ENCODE data around the gene FOXP1. TPM values are rescaled to one million over a fixed set of nuclear protein-coding genes. Genes with fewer than 3 reads are reported as not detected.
A peak's percentile ranks its signal among the peaks of the same experiment; 100 is the strongest.

The FOXP1 gene
- total RNA-seq, 4 donors from 2014 or later = 86.4 to 107 (median 93.8) TPM

DNA sequence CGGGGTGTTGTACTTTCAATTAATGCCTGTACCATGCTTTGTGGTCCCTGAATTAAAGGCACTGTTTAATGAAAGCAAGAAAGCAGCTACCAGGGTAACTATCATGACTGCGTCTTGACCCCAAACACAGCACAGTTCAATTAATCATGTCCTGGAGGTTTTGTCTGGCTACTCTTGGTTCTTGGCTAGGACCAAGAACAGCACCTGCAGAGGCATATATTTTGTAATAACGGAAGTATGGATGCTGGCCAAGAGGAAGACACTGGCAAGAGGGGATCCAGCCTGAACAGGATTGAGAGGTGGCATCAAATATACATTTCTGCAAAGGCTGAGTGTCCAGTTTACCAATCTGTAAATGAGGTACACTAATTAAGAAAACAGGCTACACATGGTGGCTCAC, 119.9 kb downstream of the FOXP1 start:
- WGBS, 2 donors = 86 to 87% methylated on average over 3 of the region's 3 CpGs
- Histone ChIP-seq H3K36me3 (no peaks in the 10 kb centered on the region), H3K4me1 (peaks cover 0 to 7% (median 0%) of the 10 kb centered on the region in 4 donors), H3K27me3 (no peaks in the 10 kb centered on the region), H3K27ac (no peak overlapping the region), H3K4me3 (no peak overlapping the region), H3K9me3 (no peaks in the 10 kb centered on the region)
- no peak for DNase-seq (ENCODE audit: low spot score in 2 of 2)
- TF ChIP-seq POLR2A (IDR thresholded peaks at IDR 0.05) = no peak
- TF ChIP-seq, protein P1, sequence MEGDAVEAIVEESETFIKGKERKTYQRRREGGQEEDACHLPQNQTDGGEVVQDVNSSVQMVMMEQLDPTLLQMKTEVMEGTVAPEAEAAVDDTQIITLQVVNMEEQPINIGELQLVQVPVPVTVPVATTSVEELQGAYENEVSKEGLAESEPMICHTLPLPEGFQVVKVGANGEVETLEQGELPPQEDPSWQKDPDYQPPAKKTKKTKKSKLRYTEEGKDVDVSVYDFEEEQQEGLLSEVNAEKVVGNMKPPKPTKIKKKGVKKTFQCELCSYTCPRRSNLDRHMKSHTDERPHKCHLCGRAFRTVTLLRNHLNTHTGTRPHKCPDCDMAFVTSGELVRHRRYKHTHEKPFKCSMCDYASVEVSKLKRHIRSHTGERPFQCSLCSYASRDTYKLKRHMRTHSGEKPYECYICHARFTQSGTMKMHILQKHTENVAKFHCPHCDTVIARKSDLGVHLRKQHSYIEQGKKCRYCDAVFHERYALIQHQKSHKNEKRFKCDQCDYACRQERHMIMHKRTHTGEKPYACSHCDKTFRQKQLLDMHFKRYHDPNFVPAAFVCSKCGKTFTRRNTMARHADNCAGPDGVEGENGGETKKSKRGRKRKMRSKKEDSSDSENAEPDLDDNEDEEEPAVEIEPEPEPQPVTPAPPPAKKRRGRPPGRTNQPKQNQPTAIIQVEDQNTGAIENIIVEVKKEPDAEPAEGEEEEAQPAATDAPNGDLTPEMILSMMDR (IDR thresholded peaks at IDR 0.05) = no peak
- TF ChIP-seq EP300 (IDR thresholded peaks at IDR 0.05) = no peak

DNA sequence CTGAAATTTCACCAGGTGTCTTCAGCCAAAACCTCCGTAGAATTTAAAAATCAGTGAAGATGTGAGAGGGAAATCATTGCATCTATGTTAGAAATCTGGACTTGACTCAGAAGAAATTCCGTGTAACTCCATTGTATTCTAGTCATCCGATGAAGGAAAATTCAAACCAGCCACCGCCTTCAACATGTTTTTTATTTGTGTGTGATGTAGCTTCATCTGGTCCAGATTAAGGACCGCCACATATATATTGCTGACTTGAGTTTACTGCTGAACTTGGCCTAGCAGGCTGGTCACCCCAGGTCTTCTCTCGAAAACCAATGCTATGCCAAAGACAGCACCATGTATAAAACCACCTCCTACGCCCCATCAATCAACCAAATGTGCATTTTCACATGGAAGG, 120.9 kb downstream of the FOXP1 start:
- TF ChIP-seq, protein P1 (IDR thresholded peaks at IDR 0.05) = no peak
- TF ChIP-seq EP300 (IDR thresholded peaks at IDR 0.05) (no peak), POLR2A (IDR thresholded peaks at IDR 0.05) (no peak)
- Histone ChIP-seq H3K4me3 (no peak overlapping the region), H3K36me3 (no peaks in the 10 kb centered on the region), H3K27me3 (no peaks in the 10 kb centered on the region), H3K27ac (no peak overlapping the region), H3K9me3 (no peaks in the 10 kb centered on the region), H3K4me1 (peaks cover 0 to 7% (median 0%) of the 10 kb centered on the region in 4 donors)
- WGBS, 2 donors = 93% methylated on average over 7 of the region's 7 CpGs
- no peak for DNase-seq (ENCODE audit: low spot score in 2 of 2)

DNA sequence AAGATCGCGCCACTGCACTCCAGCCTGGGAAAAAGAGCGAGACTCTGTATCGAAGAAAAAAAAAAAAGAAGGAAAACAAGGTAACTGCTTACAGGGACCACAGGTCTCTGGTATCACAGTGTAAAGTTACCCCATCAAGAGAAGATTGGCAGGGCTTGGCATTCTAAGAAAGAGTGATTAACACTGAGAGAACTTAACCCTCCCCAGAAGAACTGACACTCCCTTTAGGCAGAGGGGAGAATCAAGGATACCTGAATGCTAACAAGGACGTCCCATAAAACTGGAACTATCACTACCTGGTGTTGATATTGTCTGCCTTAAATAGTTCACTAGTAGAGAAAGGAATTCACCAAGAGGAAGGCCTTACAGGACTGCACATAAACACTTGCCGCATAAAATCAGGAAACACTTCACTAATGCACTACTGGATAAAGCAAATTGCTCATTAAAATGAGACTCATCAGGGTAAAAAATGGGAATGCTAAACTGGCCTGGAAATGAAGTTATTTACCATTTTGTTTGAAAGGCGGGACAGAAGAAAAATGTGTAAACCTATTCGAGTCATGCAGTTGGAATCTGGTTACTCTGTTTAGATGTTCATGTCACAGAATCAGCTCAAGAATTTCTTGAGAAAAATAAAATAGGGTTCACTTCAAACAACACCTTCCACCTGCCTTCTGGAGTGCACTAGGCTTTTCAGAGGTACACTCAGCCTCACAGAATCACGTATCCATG, 121.6 kb downstream of the FOXP1 start:
- WGBS, 2 donors = 93 to 94% methylated on average over 9 of the region's 9 CpGs
- Histone ChIP-seq H3K27ac (peak overlapping the region in 1 of 4 donors; percentile 0), H3K4me1 (peaks cover 0 to 8% (median 0%) of the 10 kb centered on the region in 4 donors)

DNA sequence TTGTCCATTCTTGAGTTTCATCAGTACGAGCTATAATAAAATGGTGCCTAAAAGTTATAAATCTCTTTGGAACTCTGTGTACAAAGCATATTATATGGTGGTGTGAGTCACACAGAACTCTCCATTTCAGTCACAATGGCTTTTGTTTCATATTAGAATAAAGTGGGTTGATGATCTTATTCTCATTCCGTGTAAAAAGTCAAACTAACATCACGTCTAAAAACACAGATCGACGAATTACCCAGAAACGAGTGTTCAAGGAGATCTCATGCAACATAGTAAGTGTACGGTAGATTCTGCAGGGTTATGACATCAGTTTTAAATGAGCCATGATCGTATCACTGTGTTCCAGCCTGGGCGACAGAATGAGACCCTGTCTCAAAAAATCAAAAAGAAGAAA, 122.4 kb downstream of the FOXP1 start:
- 66 to 70% methylated on average over 9 of the region's 9 CpGs for WGBS, 2 donors

More for the DNA sequence above, 121.6 kb downstream of the FOXP1 start:
- Histone ChIP-seq H3K27me3 (no peaks in the 10 kb centered on the region), H3K9me3 (no peaks in the 10 kb centered on the region), H3K36me3 (no peaks in the 10 kb centered on the region), H3K4me3 (no peak overlapping the region)
- TF ChIP-seq, protein P1 (IDR thresholded peaks at IDR 0.05) = no peak
- TF ChIP-seq POLR2A (IDR thresholded peaks at IDR 0.05) (no peak), EP300 (IDR thresholded peaks at IDR 0.05) (no peak)
- DNase-seq (ENCODE audit: low spot score in 2 of 2) = no peak

DNA sequence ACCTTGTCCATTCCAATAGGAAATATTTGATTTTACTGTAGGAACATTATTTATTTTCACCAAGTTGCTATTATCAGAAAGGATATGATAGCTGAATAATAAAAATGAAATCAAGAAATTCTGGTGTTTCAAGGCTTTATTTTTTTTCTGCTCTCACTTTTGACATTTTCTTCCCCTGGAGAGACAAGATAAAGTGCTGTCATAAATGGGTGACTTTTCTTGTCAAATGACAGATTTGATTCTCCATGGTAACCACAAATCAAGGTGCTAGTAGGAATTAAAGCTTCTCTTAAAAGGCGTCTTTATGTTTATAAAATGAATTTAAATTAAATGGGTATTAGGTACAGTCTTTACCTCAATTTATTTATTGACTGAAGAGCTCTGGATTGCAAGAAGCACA, 124.6 kb downstream of the FOXP1 start:
- 91 to 92% methylated on average over 1 of the region's 1 CpG for WGBS, 2 donors
- peaks cover 0 to 14% (median 10%) of the 10 kb centered on the region in 4 donors for H3K4me1 ChIP-seq

More for the DNA sequence above, 122.4 kb downstream of the FOXP1 start:
- TF ChIP-seq POLR2A (IDR thresholded peaks at IDR 0.05) = no peak
- no peak for TF ChIP-seq EP300 (IDR thresholded peaks at IDR 0.05)
- TF ChIP-seq, protein P1 (IDR thresholded peaks at IDR 0.05) = no peak
- no peaks in the 10 kb centered on the region for H3K9me3 ChIP-seq
- H3K27ac ChIP-seq = peak overlapping the region in 1 of 4 donors; percentile 0
- no peak for DNase-seq (ENCODE audit: low spot score in 2 of 2)
- H3K4me3 ChIP-seq = no peak overlapping the region
- no peaks in the 10 kb centered on the region for H3K36me3 ChIP-seq
- no peaks in the 10 kb centered on the region for H3K27me3 ChIP-seq
- H3K4me1 ChIP-seq = peaks cover 0 to 14% (median 5%) of the 10 kb centered on the region in 4 donors

More for the DNA sequence above, 124.6 kb downstream of the FOXP1 start:
- TF ChIP-seq EP300 (IDR thresholded peaks at IDR 0.05) = no peak
- TF ChIP-seq POLR2A (IDR thresholded peaks at IDR 0.05) = no peak
- TF ChIP-seq, protein P1 (IDR thresholded peaks at IDR 0.05) = no peak
- DNase-seq (ENCODE audit: low spot score in 2 of 2) = no peak
- Histone ChIP-seq H3K4me3 (no peak overlapping the region), H3K27me3 (no peaks in the 10 kb centered on the region), H3K9me3 (no peaks in the 10 kb centered on the region), H3K36me3 (no peaks in the 10 kb centered on the region), H3K27ac (no peak overlapping the region)
